K562 (cell line): ENCODE measurements around the gene SDCCAG8. TPM values are rescaled to one million over a fixed set of nuclear protein-coding genes. Genes with fewer than 3 reads are reported as not detected.

Experiments
- FOXA3 ChIP-seq, 2 experiments: fragments of 450-650 bp in 1 of 2; sonication (generic) in 1 of 2; formaldehyde crosslinking; IDR thresholded peaks in 1 of 2; conservative IDR thresholded peaks in 1 of 2; 2 replicates each; pipeline versions ENCODE4 v1.4.0 to v1.8.0; 2020 to 2022; ENCODE audit warnings: mild to moderate bottlenecking in 2 of 2, missing genetic modification reagents in 1 of 2
- FOXM1 ChIP-seq, 2 experiments: fragments of 450-650 bp in 1 of 2; sonication (generic) in 1 of 2; formaldehyde crosslinking in 1 of 2; IDR thresholded peaks; 2 replicates each; pipeline versions ENCODE4 v1.6.1 to v1.9.0; 2017 to 2022; ENCODE audit warnings: low read depth in 2 of 2, mild to moderate bottlenecking in 2 of 2, missing genetic modification reagents in 1 of 2, moderate library complexity in 1 of 2
- HEY1 ChIP-seq: fragments of 250-450 bp; sonication (Bioruptor Pico); IDR thresholded peaks from 2 replicates; pipeline ENCODE4 v1.5.0; 2020; ENCODE audit warnings: mild to moderate bottlenecking, moderate library complexity, borderline replicate concordance
- HNRNPK ChIP-seq: fragments of 200-400 bp; formaldehyde crosslinking; IDR thresholded peaks from one replicate; pipeline ENCODE4 v1.6.1; 2018; ENCODE audit warnings: mild to moderate bottlenecking, low read depth, low read length; ENCODE audit not compliant: poor library complexity, severe bottlenecking
- JUND ChIP-seq, 2 experiments: IDR thresholded peaks; 2 replicates in 1 of 2; 3 replicates in 1 of 2; pipeline ENCODE4 v1.6.1; 2011; ENCODE audit warnings: borderline replicate concordance in 2 of 2, low read depth in 2 of 2, low read length in 2 of 2, improper control_type of control experiment in 1 of 2, missing biosample characterization in 1 of 2, missing genetic modification characterization in 1 of 2, missing genetic modification reagents in 1 of 2
- KAT8 ChIP-seq: fragments of 450-650 bp; IDR thresholded peaks from 2 replicates; pipeline ENCODE4 v1.6.1; 2016; ENCODE audit warnings: low read depth, mild to moderate bottlenecking
- KLF13 ChIP-seq: fragments of 450-650 bp; IDR thresholded peaks from 2 replicates; pipeline ENCODE4 v1.6.1; 2016; ENCODE audit warnings: missing genetic modification characterization, low read depth, mild to moderate bottlenecking, missing compliant biosample characterization, moderate library complexity, borderline replicate concordance
- RAD21 ChIP-seq, 2 experiments: fragments of 250-450 bp in 1 of 2; fragments of 450-650 bp in 1 of 2; sonication (Bioruptor Pico) in 1 of 2; formaldehyde crosslinking in 1 of 2; IDR thresholded peaks in 1 of 2; conservative IDR thresholded peaks in 1 of 2; 2 replicates each; pipeline versions ENCODE4 v1.4.0 to v1.8.0; 2020 to 2022; ENCODE audit warnings: mild to moderate bottlenecking in 2 of 2, moderate library complexity in 1 of 2
- RBFOX2 ChIP-seq: fragments of 200-400 bp; formaldehyde crosslinking; IDR thresholded peaks from 2 replicates; pipeline ENCODE4 v1.6.1; 2017; ENCODE audit warnings: low read depth, mild to moderate bottlenecking, low read length, moderate library complexity
- RBM34 ChIP-seq: fragments of 200-400 bp; formaldehyde crosslinking; IDR thresholded peaks from 2 replicates; pipeline ENCODE4 v1.6.1; 2018; ENCODE audit warnings: low read length, borderline replicate concordance; ENCODE audit not compliant: insufficient read depth
- TBP ChIP-seq: optimal IDR thresholded peaks from 2 replicates; pipeline ENCODE3; 2011; ENCODE audit warnings: low read depth, low read length, improper control_type of control experiment
- ZNF311 ChIP-seq: fragments of 250-450 bp; sonication (Bioruptor Pico); IDR thresholded peaks from 2 replicates; pipeline ENCODE4 v1.4.0; 2020; ENCODE audit warnings: mild to moderate bottlenecking, moderate library complexity
- polyA plus RNA-seq, 8 experiments: library from polyadenylated mRNA; depleted of rRNA in 4 of 8; stranded (reverse) in 5 of 8; unstranded in 3 of 8; fragments of >200 nt; fragmentation: Nextera tagmentation in 2 of 8; fragmentation: Illumina TruSeq in 1 of 8; extraction: Ambion mirVana in 2 of 8; extraction: Trizol in 1 of 8; gene quantifications; 2 replicates each; pipeline versions ENCODE4 v1.2.1 to v1.2.3, GENCODE V29; 2011 to 2014; ENCODE audit warnings: inconsistent platforms in 1 of 8, missing spikeins in 1 of 8
- total RNA-seq, 7 experiments: library from RNA; depleted of rRNA in 6 of 7; stranded (reverse); fragments of >200 nt in 6 of 7; fragmentation: Illumina TruSeq in 2 of 7; extraction: Trizol in 2 of 7; gene quantifications; 2 replicates each; pipeline versions ENCODE4 v1.2.1 to v1.2.3, GENCODE V29; 2011 to 2021; ENCODE audit warnings: low replicate concordance in 1 of 7
- TF ChIP-seq, protein P1 (sequence below), 2 experiments: fragments of 250-450 bp in 1 of 2; fragments of 450-650 bp in 1 of 2; sonication (Bioruptor Pico) in 1 of 2; IDR thresholded peaks; 2 replicates each; pipeline versions ENCODE4 v1.6.1 to v1.8.0; 2016 to 2021; ENCODE audit warnings: mild to moderate bottlenecking in 2 of 2, moderate library complexity in 2 of 2, missing compliant biosample characterization in 1 of 2, missing genetic modification characterization in 1 of 2
- TF ChIP-seq, protein P2 (sequence below), 3 experiments: fragments of 200-800 bp in 1 of 3; sonication (Bioruptor generic) in 1 of 3; sonication (generic) in 1 of 3; formaldehyde crosslinking in 1 of 3; IDR thresholded peaks; 2 replicates each; pipeline versions ENCODE4 v1.6.1 to v1.8.0; 2016 to 2022; ENCODE audit warnings: mild to moderate bottlenecking in 2 of 3, missing compliant biosample characterization in 2 of 3, missing genetic modification characterization in 2 of 3, missing genetic modification reagents in 1 of 3
- TF ChIP-seq, protein P3 (sequence below): fragments of 450-650 bp; formaldehyde crosslinking; IDR thresholded peaks from 2 replicates; pipeline ENCODE4 v1.4.0; 2020; ENCODE audit warnings: mild to moderate bottlenecking
- TF ChIP-seq, protein P4 (sequence below): sonication (generic); formaldehyde crosslinking; IDR thresholded peaks from 2 replicates; pipeline ENCODE4 v1.8.1; 2023; ENCODE audit warnings: mild to moderate bottlenecking, missing genetic modification reagents, moderate library complexity
- TF ChIP-seq, protein P5 (sequence below): IDR thresholded peaks from 2 replicates; pipeline ENCODE4 v1.6.1; 2014; ENCODE audit warnings: antibody characterized with exemption

The SDCCAG8 gene
- total and polyA plus RNA-seq, 9 of the 15 experiments (the other 6 are each of a cell fraction or from before 2014, with no cell fraction given), result 17.9 to 36.7 (median 25.4) TPM

DNA sequence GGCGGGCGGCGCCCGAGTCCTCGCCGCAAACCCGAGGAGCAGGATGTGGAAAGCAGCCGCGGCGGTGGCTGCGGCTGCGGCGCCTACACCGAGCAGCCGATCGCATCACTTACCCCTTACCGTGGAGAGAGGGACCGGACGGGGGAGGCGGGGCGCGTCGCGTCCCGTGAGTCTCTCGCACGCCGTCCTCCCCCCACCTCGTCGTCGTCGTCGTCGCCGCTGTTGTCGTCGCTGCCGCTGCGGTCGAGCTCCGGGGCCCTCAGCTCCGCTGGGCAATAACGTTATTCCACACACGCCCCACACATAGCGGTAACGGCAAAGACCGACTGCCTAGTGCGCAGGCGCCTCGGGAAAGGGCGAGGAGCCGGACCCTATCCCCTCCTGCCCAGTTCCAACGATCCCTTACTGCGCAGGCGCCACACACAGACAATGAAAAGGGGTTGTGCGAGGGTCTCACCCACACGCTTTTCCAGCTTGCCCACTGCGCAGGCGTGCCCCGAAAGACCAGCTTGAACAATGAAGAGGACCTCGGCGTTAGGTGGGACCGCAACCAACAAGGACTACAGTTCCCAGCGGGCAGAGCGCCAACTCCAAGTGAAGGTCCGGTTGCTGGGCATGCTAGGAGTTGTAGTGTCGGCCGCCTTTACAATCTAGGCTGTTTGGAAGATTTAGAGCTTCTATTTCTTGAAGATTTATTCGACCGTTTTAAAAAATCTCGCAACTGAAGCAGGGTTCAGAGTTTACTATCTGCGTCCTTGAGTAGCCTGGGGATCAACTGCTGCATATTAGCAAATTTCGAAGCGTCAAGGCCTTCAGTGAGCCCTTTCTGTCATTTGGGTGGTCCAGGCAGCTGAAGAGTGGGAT, 682 bp upstream of the SDCCAG8 start, which contains the start of gene CEP170 (continued):
- no peak; the same call in 1 of the 2 replicates for TF ChIP-seq HEY1 (CRISPR knock-in tag)
- TF ChIP-seq, protein P1, sequence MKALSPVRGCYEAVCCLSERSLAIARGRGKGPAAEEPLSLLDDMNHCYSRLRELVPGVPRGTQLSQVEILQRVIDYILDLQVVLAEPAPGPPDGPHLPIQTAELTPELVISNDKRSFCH (CRISPR knock-in tag; IDR thresholded peaks at IDR 0.05), result no peak
- TF ChIP-seq, protein P1 (tag; IDR thresholded peaks at IDR 0.05), result peak; percentile 67
- TF ChIP-seq HNRNPK, result no peak
- TF ChIP-seq RBM34, result no peak
- peak; percentile 56; the same call in 1 of the 2 replicates for TF ChIP-seq KLF13 (tag)
- TF ChIP-seq ZNF311 (CRISPR knock-in tag), result peak; percentile 67; the same call in 1 of the 2 replicates
- TF ChIP-seq, protein P2, sequence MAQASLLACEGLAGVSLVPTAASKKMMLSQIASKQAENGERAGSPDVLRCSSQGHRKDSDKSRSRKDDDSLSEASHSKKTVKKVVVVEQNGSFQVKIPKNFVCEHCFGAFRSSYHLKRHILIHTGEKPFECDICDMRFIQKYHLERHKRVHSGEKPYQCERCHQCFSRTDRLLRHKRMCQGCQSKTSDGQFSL (CRISPR knock-in tag; IDR thresholded peaks at IDR 0.05), result peak; percentile 95
- TF ChIP-seq, protein P2 (tag; IDR thresholded peaks at IDR 0.05), result peak in 1 of 2 experiments; percentile 86; a peak in 2 of 4 replicates
- TF ChIP-seq FOXM1 (IDR thresholded peaks at IDR 0.05; ENCODE audit: low read depth), result no peak
- TF ChIP-seq FOXM1 (CRISPR knock-in tag; IDR thresholded peaks at IDR 0.05; ENCODE audit: low read depth), result 0 out of 2 replicates have a peak, but pooled peaks have one; percentile 34
- TF ChIP-seq, protein P3, sequence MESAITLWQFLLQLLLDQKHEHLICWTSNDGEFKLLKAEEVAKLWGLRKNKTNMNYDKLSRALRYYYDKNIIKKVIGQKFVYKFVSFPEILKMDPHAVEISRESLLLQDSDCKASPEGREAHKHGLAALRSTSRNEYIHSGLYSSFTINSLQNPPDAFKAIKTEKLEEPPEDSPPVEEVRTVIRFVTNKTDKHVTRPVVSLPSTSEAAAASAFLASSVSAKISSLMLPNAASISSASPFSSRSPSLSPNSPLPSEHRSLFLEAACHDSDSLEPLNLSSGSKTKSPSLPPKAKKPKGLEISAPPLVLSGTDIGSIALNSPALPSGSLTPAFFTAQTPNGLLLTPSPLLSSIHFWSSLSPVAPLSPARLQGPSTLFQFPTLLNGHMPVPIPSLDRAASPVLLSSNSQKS (CRISPR knock-in tag), result peak; percentile 67; the same call in 1 of the 2 replicates
- 0 out of 4 replicates have a peak, but pooled peaks of 1 of the 2 experiments have one; percentile 59 for TF ChIP-seq FOXA3 (CRISPR knock-in tag; conservative IDR thresholded peaks at IDR 0.05 in 1 of 2, IDR thresholded peaks at IDR 0.05 in 1 of 2)
- TF ChIP-seq, protein P4, sequence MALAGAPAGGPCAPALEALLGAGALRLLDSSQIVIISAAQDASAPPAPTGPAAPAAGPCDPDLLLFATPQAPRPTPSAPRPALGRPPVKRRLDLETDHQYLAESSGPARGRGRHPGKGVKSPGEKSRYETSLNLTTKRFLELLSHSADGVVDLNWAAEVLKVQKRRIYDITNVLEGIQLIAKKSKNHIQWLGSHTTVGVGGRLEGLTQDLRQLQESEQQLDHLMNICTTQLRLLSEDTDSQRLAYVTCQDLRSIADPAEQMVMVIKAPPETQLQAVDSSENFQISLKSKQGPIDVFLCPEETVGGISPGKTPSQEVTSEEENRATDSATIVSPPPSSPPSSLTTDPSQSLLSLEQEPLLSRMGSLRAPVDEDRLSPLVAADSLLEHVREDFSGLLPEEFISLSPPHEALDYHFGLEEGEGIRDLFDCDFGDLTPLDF (CRISPR knock-in tag), result peak; percentile 84; the same call in 1 of the 2 replicates
- peak; percentile 26 to 33; a peak in 3 of 4 replicates for TF ChIP-seq RAD21 (CRISPR knock-in tag; conservative IDR thresholded peaks at IDR 0.05 in 1 of 2, IDR thresholded peaks at IDR 0.05 in 1 of 2)
- no peak for TF ChIP-seq KAT8
- TF ChIP-seq TBP, result peak; percentile 80
- TF ChIP-seq, protein P5, sequence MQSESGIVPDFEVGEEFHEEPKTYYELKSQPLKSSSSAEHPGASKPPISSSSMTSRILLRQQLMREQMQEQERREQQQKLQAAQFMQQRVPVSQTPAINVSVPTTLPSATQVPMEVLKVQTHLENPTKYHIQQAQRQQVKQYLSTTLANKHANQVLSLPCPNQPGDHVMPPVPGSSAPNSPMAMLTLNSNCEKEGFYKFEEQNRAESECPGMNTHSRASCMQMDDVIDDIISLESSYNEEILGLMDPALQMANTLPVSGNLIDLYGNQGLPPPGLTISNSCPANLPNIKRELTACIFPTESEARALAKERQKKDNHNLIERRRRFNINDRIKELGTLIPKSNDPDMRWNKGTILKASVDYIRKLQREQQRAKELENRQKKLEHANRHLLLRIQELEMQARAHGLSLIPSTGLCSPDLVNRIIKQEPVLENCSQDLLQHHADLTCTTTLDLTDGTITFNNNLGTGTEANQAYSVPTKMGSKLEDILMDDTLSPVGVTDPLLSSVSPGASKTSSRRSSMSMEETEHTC, result peak; percentile 36; the same call in 1 of the 2 replicates
- 0 out of 2 replicates have a peak, but pooled peaks have one; percentile 55 for TF ChIP-seq JUND (IDR thresholded peaks at IDR 0.05; ENCODE audit: borderline replicate concordance, low read depth, low read length)
- TF ChIP-seq JUND (tag; IDR thresholded peaks at IDR 0.05; ENCODE audit: borderline replicate concordance, low read depth, low read length), result peak; percentile 26; the same call in 1 of the 3 replicates
- peak; percentile 91 for TF ChIP-seq RBFOX2
